OCI-LY7 (cell line): Measurements from ENCODE around the gene ESAM.

Experiments used
- EZH2phosphoT487 ChIP-seq: fragments of 200-600 bp; sonication (generic); IDR thresholded peaks from 2 replicates; pipeline ENCODE4 v1.6.1; 2018; ENCODE audit warnings: low read depth, borderline replicate concordance, mild to moderate bottlenecking, mixed run types, antibody characterized with exemption, low read length, moderate library complexity, mixed read lengths
- TF ChIP-seq, protein P1 (sequence below): fragments of 200-600 bp; sonication (generic); conservative IDR thresholded peaks from 2 replicates; pipeline ENCODE4 v1.5.1; 2014; ENCODE audit warnings: mild to moderate bottlenecking, antibody characterized with exemption, low read length, moderate library complexity, mixed read lengths

DNA sequence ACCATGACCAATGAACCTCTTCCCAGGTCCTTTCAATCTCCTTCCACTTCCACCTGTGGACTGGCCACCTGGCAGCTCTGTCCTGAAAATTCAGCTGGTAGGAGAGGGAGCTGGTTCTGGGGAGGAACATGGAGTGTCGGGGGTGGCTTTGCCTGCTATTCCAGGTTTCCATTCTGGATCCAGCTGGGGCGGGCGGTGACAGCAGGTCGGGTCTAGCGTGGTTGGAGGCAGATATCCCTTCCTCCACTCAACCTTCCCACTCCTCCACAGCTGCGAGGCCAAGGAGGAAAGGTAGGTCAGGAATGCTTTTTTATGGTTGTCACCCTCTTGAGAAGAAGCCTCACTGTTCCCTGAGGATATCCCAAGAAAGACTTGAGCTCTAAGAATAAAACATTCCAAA is 19.0 kb downstream of the ESAM start:
- TF ChIP-seq, protein P1, sequence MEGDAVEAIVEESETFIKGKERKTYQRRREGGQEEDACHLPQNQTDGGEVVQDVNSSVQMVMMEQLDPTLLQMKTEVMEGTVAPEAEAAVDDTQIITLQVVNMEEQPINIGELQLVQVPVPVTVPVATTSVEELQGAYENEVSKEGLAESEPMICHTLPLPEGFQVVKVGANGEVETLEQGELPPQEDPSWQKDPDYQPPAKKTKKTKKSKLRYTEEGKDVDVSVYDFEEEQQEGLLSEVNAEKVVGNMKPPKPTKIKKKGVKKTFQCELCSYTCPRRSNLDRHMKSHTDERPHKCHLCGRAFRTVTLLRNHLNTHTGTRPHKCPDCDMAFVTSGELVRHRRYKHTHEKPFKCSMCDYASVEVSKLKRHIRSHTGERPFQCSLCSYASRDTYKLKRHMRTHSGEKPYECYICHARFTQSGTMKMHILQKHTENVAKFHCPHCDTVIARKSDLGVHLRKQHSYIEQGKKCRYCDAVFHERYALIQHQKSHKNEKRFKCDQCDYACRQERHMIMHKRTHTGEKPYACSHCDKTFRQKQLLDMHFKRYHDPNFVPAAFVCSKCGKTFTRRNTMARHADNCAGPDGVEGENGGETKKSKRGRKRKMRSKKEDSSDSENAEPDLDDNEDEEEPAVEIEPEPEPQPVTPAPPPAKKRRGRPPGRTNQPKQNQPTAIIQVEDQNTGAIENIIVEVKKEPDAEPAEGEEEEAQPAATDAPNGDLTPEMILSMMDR: no peak
- TF ChIP-seq EZH2phosphoT487: no peak
